ENCODE measurements around the gene ELOVL7.

The ELOVL7 gene

GRCh38 chr5:60705144-60705543 lies 138.9 kb downstream of the ELOVL7 start:
- no peak for DNase-seq

GRCh38 chr5:60703944-60704343 lies 140.1 kb downstream of the ELOVL7 start:
- DNase-seq = no peak
